ENCODE measurements around the gene HMCN2.
"Not testable (repeated sequence)": the region's sequence is repeated elsewhere in the genome, so short reads cannot be mapped to it uniquely, and the experiment has no call there.

The HMCN2 gene

GRCh38 chr9:130266236-130267098 lies 907 bp downstream of the HMCN2 start:
- no peak for DNase-seq (ENCODE audit: low read depth)

DNA sequence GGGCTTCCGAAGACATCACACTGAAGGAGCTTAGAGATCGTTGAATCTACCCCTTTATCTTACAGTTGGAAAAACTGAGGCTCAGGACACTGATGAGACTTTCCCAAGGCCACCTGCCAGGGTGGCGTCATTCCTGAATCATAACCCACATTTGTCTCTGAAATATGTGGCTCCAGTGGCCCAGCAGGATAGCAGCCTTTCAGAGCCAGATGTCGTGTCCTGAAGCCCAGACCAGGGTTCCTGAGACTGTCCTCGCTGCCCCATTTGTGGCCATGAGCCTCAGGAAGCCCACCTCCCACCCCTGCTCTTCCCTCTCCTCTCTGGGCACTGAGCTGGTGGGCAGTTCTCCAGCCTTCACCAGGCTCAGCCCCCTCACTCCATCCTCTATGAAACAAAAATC lies 2.4 kb downstream of the HMCN2 start:
- no peak for DNase-seq (ENCODE audit: low read depth)

DNA sequence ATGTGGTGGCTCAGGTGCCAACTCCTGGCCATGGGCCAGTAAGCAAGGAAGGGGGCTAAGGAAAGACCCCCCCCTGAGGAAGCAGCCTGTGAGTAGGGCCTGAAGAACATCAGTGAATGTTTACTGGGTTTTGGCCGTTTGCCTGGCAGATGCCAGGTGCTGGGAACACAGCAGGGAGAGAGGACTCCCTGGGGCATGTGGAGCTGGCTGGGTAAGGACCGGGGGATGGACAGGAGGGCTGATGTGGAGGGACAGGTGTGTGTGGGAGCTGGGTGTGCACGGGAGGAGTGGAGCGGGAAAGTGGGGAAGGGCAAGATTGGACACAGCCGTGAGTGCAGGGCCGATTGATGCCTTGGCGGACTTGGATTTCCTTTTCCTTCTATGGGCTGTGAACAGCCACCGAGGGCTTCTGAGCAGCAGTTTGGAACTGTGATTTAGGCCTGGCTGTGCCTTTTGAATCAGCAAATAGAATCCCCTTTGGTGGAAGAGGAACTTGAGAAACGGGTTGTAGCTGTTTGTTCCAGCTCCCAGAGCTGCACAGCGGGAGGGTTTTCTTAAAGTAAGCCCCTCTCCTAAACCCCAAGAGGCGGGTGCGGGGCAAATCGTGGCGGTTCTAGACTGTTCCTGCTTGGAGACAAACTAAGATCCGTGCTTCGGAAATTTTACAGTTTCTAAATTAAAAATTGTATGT lies 3.1 kb downstream of the HMCN2 start:
- no peak for DNase-seq (ENCODE audit: low read depth)

GRCh38 chr9:130271473-130271872 lies 5.9 kb downstream of the HMCN2 start:
- no peak for DNase-seq (ENCODE audit: low read depth)

DNA sequence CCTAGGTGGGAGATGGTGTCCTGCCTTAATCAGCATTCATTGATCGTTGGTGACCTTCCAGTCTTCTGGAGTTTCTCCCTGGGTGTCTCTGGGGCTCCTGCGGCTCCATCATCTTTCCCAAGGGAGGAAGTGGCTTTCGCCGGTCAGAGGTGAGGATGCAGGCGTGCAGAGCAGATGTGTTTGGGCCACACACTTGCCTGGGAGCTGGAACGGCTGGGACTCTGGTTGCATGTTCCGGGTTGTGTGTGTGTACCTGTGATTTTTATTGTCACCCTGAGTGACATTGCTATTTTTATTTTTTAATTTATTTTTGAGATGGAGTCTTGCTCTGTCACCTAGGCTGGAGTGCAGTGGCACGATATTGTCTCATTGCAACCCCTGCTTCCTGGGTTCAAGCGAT lies 9.6 kb downstream of the HMCN2 start:
- DNase-seq (ENCODE audit: low read depth) = no peak

DNA sequence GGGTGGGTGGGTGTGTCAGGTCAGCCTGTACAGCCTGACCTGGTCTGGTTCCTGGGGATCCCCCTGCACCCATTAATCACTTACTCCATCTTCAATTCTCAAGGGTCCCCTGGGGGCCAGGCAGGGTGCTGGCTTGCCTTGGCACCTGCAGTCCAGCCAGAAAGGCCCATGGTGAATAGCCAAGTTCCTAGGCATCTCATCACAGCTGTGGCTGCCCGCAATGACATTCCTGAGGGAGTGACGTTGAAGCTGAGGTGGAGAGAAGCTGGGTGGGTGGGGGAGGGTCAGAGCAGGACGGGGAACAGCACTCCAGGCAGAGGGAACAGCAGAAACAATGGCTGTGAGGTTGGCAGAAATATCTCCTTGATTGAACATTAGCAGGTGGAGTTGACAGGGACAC lies 10.6 kb downstream of the HMCN2 start:
- no peak for DNase-seq (ENCODE audit: low read depth)

GRCh38 chr9:130276955-130277354 lies 11.4 kb downstream of the HMCN2 start:
- no peak for DNase-seq (ENCODE audit: low read depth)

DNA sequence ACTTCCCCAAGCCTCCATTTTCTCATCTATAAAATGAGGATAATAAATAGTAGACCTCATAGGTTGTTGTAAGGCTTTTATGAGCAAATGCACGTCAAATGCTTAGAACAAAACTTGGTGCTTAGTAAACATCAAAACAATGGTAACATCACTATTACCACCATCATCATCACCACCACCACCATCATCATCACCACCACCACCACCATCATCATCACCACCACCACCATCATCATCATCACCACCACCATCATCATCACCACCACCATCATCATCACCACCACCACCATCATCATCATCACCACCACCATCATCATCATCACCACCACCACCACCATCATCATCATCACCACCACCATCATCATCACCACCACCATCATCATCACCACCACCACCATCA lies 12.0 kb downstream of the HMCN2 start:
- DNase-seq (ENCODE audit: low read depth) = not testable (repeated sequence)

DNA sequence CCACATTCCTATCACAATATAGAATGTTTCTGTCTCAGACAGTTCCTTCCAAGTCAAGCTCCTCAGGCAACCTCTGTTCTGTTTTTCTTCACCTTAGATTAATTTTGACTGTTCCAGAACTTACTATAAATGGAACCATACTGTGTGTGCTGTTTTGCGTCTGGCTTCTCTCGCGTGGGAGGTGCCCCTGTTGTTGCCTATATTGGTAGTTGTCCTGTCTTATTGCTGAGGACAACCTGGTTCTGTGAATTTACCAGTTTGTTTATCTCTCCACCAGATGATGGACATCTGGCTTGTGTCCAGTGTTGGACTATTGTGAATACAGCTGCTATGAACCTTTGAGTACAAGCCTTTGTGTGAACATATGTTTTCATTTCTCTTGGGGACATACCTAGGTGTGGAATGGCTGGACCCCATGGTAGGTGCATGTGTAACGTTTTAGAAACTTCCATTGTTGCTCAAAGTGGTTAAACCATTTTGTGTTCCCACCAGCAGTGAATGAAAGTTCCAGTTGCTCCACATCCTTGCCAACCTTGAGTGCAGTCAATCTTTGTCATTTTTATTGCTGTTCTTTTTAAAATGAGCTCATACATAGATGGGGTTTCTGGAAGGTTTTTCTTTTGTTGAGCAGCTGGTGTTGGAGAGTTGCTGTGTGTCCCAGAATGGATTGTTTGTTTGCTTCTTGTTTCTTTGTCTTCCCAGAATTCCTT lies 18.1 kb downstream of the HMCN2 start:
- DNase-seq (ENCODE audit: low read depth) = no peak

GRCh38 chr9:130284249-130284625 lies 18.7 kb downstream of the HMCN2 start:
- DNase-seq (ENCODE audit: low read depth) = no peak

DNA sequence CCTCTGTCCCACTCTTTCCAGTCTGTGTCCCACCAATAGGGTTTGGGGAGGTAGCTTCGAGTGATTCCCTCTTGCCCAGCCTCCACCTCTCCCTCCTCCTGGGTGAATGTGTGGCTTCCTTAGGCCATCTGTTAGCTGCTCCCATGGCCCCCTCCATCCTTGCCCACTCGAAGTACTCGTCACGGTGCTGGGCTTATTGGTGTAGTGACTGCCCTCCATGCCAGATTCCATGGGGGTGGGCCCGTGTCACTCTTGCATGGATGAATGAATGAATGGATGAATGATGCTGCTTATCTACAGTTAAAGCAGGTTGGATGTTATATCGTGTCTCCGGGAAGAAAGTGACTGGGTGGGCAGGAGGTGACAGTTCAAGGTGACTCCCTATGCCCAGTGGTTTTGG lies 19.1 kb downstream of the HMCN2 start:
- DNase-seq (ENCODE audit: low read depth) = no peak

DNA sequence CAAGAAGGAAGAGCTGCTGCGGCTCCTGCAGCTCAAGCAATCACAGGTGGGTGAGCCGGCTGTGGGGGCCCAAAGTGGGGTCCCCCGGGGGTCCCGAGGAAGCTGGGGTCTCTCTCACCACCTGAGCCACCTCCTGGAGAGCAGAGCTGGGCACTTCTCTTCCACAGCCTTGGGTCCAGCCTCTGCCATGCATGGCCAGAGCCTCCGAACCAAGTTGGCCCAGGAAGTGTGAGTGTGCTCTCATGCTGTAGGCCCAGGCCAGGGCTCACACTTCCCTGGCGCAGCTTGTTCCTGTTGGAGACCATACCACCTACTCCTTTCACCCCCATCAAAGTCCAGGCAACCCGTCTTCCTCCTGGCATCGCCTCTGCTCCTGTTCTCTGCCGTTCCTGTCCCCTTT lies 19.7 kb downstream of the HMCN2 start:
- DNase-seq (ENCODE audit: low read depth) = no peak

DNA sequence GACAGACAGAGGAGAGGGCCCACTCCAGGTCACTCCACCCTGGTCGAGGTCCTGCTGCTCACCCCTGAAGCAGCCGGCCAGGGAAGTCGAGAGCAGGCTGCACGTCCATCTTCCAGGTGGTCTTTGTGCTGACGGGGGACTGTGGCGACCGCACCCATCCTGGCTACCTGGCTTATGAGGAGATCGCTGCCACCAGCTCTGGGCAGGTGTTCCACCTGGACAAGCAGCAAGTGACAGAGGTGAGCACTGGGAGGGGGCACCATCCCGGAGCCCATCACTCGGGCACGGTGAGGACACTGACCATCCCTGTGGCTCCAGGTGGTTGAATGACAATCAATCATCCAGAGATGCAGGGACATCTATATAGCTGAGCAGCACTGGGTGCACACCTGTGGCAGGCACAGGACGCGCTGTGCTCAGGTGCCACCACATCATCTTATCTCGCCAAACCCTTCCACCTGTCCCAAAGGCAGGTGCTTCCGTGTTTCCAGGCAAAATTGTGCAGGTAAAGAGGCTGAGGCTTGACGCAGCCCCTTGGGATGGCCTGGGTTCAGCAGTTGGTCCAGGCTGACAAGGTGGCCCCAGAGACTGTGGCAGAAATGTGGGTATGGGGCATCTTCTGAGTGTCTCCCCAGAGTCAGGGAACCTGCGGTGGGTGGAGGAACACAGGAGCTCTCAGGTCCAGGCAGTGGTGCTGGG lies 20.7 kb downstream of the HMCN2 start:
- no peak for DNase-seq (ENCODE audit: low read depth)

DNA sequence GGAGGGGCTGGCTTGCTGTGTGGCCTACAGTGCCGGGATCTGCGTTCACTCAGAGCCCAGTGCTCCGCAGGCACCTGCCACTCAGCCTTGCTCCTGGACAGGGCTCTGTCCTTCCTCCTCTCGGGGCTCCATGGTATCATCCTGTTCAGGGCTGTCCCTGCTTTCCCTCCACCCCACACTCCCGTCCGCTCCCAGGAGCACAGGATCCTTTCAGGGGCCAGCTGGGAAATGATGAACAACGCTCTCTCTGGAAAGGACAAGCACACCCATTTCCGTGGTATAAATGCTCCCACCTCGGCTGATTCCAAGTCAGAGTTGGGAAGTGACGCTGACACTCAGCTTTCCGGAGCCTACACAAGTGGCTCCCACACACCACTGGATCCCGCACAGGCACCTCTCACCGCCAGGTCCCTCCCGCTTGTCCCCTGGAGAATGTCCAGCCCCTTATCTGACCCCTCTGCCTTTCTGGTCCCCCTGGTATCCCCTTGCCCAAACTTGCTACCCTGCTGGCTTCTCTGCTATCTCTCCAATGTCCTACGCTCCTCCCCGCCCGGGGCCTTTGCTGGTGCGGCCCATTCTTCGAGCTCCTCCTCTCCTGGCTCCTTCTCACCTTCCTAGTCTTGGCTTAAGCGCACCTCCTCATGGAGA lies 21.3 kb downstream of the HMCN2 start:
- no peak for DNase-seq (ENCODE audit: low read depth)

DNA sequence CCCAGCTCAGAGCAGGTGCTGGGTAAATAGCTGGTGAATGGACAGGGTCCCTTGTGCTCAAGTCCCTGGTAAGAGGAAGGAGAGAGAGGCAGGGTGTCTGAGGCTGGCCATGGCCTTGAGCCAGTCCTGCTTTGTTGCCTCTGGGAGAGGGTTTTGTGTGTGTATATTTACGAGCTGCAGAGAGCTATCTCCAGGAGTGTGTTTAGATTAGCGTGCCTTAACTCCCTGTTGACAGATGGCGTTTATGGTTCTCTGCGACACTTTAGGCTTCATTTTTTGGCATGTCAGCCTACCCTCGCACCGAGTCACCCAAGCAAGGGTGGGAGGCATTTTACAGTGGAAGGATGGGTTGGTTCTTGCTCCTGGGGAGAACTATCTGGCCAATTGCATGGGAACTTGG lies 22.2 kb downstream of the HMCN2 start:
- no peak for DNase-seq (ENCODE audit: low read depth)

DNA sequence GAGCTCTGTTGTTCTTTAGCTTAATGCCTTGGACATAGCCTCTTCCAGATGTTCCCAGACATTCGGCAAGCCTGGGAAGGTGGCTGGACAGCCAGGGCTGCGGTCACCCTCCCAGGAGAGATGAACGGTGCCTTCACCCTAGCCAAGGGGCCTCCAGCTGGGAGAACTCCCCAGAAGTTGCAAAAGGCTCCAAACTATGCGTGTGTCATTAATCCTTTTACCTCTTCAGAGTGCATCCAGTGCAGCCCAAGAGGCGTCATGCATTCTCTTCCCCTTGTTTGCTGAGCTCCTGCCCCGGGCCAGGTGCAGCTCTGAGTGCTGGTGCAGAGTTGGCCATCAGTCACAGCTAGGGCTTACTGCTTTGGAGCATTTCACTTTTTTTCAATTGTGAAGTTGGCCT lies 22.8 kb downstream of the HMCN2 start:
- DNase-seq (ENCODE audit: low read depth) = no peak

GRCh38 chr9:130288926-130289690 lies 23.5 kb downstream of the HMCN2 start:
- DNase-seq (ENCODE audit: low read depth) = no peak

GRCh38 chr9:130289711-130290241 lies 24.2 kb downstream of the HMCN2 start:
- DNase-seq (ENCODE audit: low read depth) = no peak

DNA sequence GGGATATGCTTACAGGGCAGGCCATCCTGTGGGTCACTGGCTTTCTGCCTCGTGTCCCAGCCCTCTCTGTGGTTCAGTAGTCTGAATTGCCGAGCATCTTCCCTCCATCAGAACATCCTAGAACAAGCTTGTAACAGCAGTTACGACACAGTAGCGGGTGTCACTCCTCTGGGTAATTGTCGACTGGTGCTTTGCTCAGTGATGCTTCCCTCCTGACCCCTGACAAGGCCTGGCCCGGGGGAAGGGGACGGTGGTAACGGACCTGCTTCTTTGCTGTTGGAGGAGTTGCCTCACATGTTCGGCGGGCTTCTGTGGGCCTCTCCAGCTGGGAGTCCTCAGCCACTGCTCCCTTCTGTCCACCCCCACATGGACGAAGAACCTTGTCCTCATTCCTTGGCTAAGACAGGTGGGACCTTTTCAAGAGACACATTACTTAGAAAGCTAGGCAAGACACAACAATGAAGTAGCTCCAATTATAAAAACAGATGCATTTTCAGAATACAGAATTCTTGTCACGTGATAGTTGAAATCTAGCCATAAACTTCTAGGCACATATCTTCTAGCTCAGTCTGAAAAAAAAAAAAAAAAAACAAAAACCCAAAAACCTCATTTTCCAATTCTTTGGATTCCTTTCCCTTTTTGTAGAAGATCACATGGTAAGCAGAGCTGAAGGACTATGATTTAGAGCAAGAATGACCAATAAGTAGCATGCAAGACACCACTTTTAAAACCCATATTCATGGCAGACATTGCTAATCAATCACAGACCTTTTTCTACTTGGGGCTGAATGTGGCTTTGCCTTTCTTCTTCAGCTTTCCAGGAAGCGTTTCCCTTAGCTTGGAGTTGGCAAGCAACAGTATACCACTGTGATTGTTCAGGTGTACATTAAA lies 25.0 kb downstream of the HMCN2 start:
- no peak for DNase-seq (ENCODE audit: low read depth)

DNA sequence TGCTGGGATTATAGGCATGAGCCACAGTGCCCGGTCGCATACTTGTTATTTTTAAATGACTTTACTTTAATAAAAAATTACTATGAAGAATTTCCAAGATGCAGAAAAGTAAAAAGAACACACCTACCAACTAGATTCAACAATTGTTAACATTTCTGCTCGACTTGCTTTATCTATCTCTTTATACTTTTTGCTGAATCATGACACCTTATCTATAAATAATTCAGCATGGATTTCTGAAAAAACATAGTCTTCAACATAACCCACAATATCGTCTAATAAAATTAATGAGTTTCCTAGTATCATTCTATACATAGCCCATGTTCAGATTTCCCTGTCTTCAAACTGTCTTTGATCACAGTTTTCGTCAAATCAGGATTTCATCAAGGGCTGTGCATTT lies 25.9 kb downstream of the HMCN2 start:
- no peak for DNase-seq (ENCODE audit: low read depth)
